Adrenal gland (tissue), 12 donors: ENCODE measurements around the gene AGBL1. TPM values are rescaled to one million over a fixed set of nuclear protein-coding genes. Genes with fewer than 3 reads are reported as not detected.

Source experiments
- DNase-seq, 7 donors: peaks; one replicate each; pipeline ENCODE4 v3.0.0-alpha.2; 2019 to 2020
- H3K27ac ChIP-seq, 5 donors: fragments of 200-600 bp; sonication (generic) in 4 of 5; 1 replicate in 3 of 5; 2 replicates in 2 of 5; pipeline versions ENCODE4 v1.5.1 to v1.8.0; 2016 to 2020; ENCODE audit warnings: mild to moderate bottlenecking in 1 of 5
- H3K27me3 ChIP-seq: fragments of 200-600 bp; 2 replicates; pipeline ENCODE4 v1.8.0; 2021
- H3K36me3 ChIP-seq, 2 donors: fragments of 200-600 bp; replicated peaks in 1 of 2; 1 replicate in 1 of 2; 2 replicates in 1 of 2; pipeline versions ENCODE4 v1.5.1 to v1.8.0; 2018 to 2022
- H3K4me1 ChIP-seq, 2 donors: fragments of 200-600 bp; replicated peaks in 1 of 2; 1 replicate in 1 of 2; 2 replicates in 1 of 2; pipeline versions ENCODE4 v1.5.1 to v1.8.0; 2018 to 2021
- H3K4me3 ChIP-seq, 4 donors: fragments of 200-600 bp; sonication (generic) in 3 of 4; one replicate each; pipeline ENCODE4 v1.5.1; 2016 to 2018
- H3K9me3 ChIP-seq, 3 donors: fragments of 200-600 bp; sonication (generic) in 1 of 3; replicated peaks in 1 of 3; 1 replicate in 2 of 3; 2 replicates in 1 of 3; pipeline versions ENCODE4 v1.5.1 to v1.8.0; 2016 to 2021
- CTCF ChIP-seq, 6 experiments: fragments of 450-650 bp in 4 of 6; fragments of 200-600 bp in 2 of 6; sonication (generic) in 1 of 6; IDR thresholded peaks; 1 replicate in 5 of 6; 2 replicates in 1 of 6; pipeline versions ENCODE4 v1.5.1 to v1.8.0; 2016 to 2021; ENCODE audit warnings: antibody characterized with exemption in 6 of 6, mild to moderate bottlenecking in 2 of 6, moderate library complexity in 1 of 6
- POLR2A ChIP-seq, 2 donors: fragments of 450-650 bp; IDR thresholded peaks; one replicate each; pipeline ENCODE4 v1.6.1; 2017; ENCODE audit warnings: antibody characterized with exemption in 2 of 2, mild to moderate bottlenecking in 2 of 2, moderate library complexity in 1 of 2
- WGBS, 4 donors: extraction: QIAGEN DNeasy Blood & Tissue Kit in 2 of 4; methylation state at CpG; one replicate each; pipeline versions ENCODE4 v1.1.5 to v1.1.7; 2013 to 2017; 5-methylcytosine and 5-hydroxymethylcytosine counted together
- intact Hi-C, 2 donors: fragments of 100-400 bp; cut with DNase I; formaldehyde crosslinking; loops; one replicate each; pipeline versions ENCODE4 v1.14.1 to v1.15.0; 2022 to 2023
- polyA plus RNA-seq, 3 donors: library from polyadenylated mRNA; stranded (reverse); fragments of 200-250 nt in 2 of 3; fragments of 350-450 nt in 1 of 3; fragmentation: Illumina TruSeq in 1 of 3; extraction: RNeasy Lipid Tissue Mini Kit (QIAGEN cat#74804) in 1 of 3; gene quantifications; one replicate each; pipeline ENCODE4 v1.2.3, GENCODE V29; 2013 to 2014
- total RNA-seq, 9 donors: library from RNA; depleted of rRNA in 4 of 9; stranded (reverse); fragments of >200 nt in 4 of 9; fragments of 120-200 nt in 1 of 9; fragmentation: NEBNext Ultra II Directional in 1 of 9; extraction: Animal tissue kit (Norgen Biotek cat#: 25700) in 1 of 9; gene quantifications; one replicate each; pipeline versions ENCODE4 v1.1.0 to v1.2.4, GENCODE V29; 2013 to 2023
- donor health status: healthy with polysubstance abuse.
- donor health status: Bipolar disorder and iron deficiency.
- donor health status: DM: yes; HTN: yes; CAD: no.
- donor health status: DM: no; HTN: no; CAD: no.
- donor health status: DM: no; HTN: no; CAD: no.
- donor health status: DM: yes; HTN: yes; CAD: no.

The AGBL1 gene
- total and polyA plus RNA-seq, 12 donors: 0.04 to 0.07 (median 0.06) TPM; not detected in 9

- TF ChIP-seq POLR2A (IDR thresholded peaks at IDR 0.05) (no peak), CTCF (IDR thresholded peaks at IDR 0.05) (no peak)
- no peaks in the 10 kb centered on the region for H3K4me1 ChIP-seq
- H3K27me3 ChIP-seq: no peaks in the 10 kb centered on the region
- DNase-seq: no peak
- no peaks in the 10 kb centered on the region for H3K36me3 ChIP-seq
- intact Hi-C loops: no loop called here
- no peak overlapping the region for H3K4me3 ChIP-seq
- H3K9me3 ChIP-seq: no peaks in the 10 kb centered on the region
- H3K27ac ChIP-seq: no peak overlapping the region
- WGBS, 4 donors: 59 to 72% (median 66%) methylated on average over 1 to 2 of the region's 2 CpGs
These were observed 942.1 kb downstream of the AGBL1 start for GRCh38 chr15:87021751-87022150.

DNA sequence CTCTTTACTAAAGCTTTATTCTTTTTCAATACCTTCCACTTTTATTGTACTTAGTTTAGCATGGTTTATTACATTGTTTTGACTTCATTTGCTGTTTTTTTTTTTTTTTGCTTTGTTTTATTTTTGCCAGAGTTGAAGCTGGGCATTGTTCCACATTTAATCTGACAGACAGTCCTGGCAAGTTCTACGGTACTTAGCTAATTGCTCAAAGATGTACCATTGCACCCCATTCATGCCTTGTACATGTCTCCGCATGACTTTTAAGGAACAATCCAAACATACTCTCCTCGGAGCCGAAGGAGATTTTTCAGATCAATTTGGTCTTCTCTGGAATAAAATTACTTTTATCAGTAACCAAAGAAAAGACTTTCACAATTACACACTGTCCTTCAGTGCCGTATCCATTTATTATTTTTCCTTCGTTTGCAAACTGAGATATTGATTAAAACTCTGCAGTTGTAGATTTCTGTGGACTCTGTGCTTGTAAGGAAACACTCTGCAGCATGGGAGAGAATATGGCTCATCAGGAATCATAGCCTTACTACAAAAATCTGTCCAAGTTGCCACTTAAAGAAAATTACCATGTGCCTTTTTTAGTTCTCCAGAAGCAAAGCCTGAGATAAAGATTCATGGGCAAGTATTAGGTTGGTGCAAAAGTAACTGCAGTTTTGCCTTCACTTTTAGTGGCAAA lies 952.0 kb downstream of the AGBL1 start:
- WGBS, 4 donors: 59 to 72% (median 66%) methylated on average over 6 of the region's 6 CpGs
- intact Hi-C loops: no loop called here
- Histone ChIP-seq H3K9me3 (no peaks in the 10 kb centered on the region), H3K36me3 (no peaks in the 10 kb centered on the region), H3K4me3 (no peak overlapping the region), H3K27ac (no peak overlapping the region), H3K27me3 (no peaks in the 10 kb centered on the region), H3K4me1 (no peaks in the 10 kb centered on the region)
- no peak for TF ChIP-seq CTCF (IDR thresholded peaks at IDR 0.05)
- DNase-seq: no peak

- Histone ChIP-seq H3K27me3 (no peaks in the 10 kb centered on the region), H3K4me3 (no peak overlapping the region), H3K9me3 (no peaks in the 10 kb centered on the region), H3K27ac (no peak overlapping the region), H3K36me3 (no peaks in the 10 kb centered on the region), H3K4me1 (no peaks in the 10 kb centered on the region)
- DNase-seq: no peak
- intact Hi-C loops: no loop called here
- TF ChIP-seq POLR2A (IDR thresholded peaks at IDR 0.05): no peak
- no peak for TF ChIP-seq CTCF (IDR thresholded peaks at IDR 0.05)
- 65 to 73% (median 68%) methylated on average over 6 of the region's 6 CpGs for WGBS, 4 donors
These were observed 952.6 kb downstream of the AGBL1 start for GRCh38 chr15:87032295-87032694.

DNA sequence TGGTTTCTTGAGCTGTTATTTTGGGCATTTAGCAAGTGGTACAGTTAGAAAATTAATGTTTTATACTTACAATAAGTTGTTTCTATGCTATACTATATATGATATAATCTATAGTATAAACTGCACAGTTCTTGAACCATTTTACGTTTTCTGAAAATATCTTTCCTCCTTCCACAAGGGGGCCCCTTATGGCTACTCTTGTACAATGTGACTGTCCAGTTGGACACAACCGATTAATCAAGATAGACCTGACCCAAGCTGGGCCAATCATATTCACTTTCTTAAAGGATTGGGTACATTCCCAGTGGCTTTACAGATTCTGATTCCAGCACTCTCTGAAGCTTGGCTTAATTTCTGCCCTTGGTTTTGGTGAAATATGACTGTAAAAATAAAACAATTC lies 953.4 kb downstream of the AGBL1 start:
- no peak for DNase-seq
- Histone ChIP-seq H3K27me3 (no peaks in the 10 kb centered on the region), H3K4me1 (no peaks in the 10 kb centered on the region), H3K36me3 (no peaks in the 10 kb centered on the region), H3K9me3 (no peaks in the 10 kb centered on the region), H3K4me3 (no peak overlapping the region), H3K27ac (no peak overlapping the region)
- TF ChIP-seq POLR2A (IDR thresholded peaks at IDR 0.05) (no peak), CTCF (IDR thresholded peaks at IDR 0.05) (peak in 3 of 6 experiments; percentile 16 to 27 (median 19))
- intact Hi-C loops: no loop called here
- 36 to 41% (median 37%) methylated on average over 2 of the region's 2 CpGs for WGBS, 4 donors
